Activated CD4-positive, alpha-beta memory T cell treated with anti-CD3 and anti-CD28 coated beads, Interleukin-2, amount 10 ng/mL, durations not matched to agents 7 days and 5 days (primary cell): ENCODE data around the gene DRAP1. TPM values are rescaled to one million over a fixed set of nuclear protein-coding genes. Genes with fewer than 3 reads are reported as not detected.
"Not testable (repeated sequence)": the region's sequence is repeated elsewhere in the genome, so short reads cannot be mapped to it uniquely, and the experiment has no call there.

Experiments
- CTCF ChIA-PET: fragments of 350-600 bp; sonication (Branson Sonifier 250); formaldehyde crosslinking; loops from one replicate; lab custom pipeline; 2021; ENCODE audit warnings: antibody characterized with exemption, inconsistent platforms; lab: Charles Lee
- POLR2A ChIA-PET: fragments of 350-600 bp; sonication (Branson Sonifier 250); formaldehyde crosslinking; loops from one replicate; lab custom pipeline; 2021; ENCODE audit warnings: antibody characterized with exemption; lab: Charles Lee
- DNase-seq: peaks from one replicate; pipeline ENCODE4 v3.0.0-alpha.2; 2020
- H3K27ac Mint-ChIP-seq: one replicate; pipeline ENCODE4 v1.8.0; 2021; ENCODE audit warnings: mild to moderate bottlenecking, mixed read lengths
- H3K27me3 Mint-ChIP-seq: one replicate; pipeline ENCODE4 v1.8.0; 2021; ENCODE audit warnings: mixed read lengths
- H3K36me3 Mint-ChIP-seq: one replicate; pipeline ENCODE4 v1.8.0; 2021; ENCODE audit warnings: low read depth, mixed read lengths
- H3K4me1 Mint-ChIP-seq: one replicate; pipeline ENCODE4 v1.8.0; 2021; ENCODE audit warnings: mixed read lengths
- H3K4me3 Mint-ChIP-seq: one replicate; pipeline ENCODE4 v1.8.0; 2021; ENCODE audit warnings: mild to moderate bottlenecking, mixed read lengths
- H3K9me3 Mint-ChIP-seq: one replicate; pipeline ENCODE4 v1.8.0; 2021; ENCODE audit warnings: mixed read lengths
- total RNA-seq, 2 experiments: library from RNA; stranded (reverse); gene quantifications; one replicate each; pipeline ENCODE4 v1.2.3, GENCODE V29; 2021

Gene DRAP1
- total RNA-seq, 2 experiments from 2014 or later, result 162 to 180 TPM

- POLR2A ChIA-PET, result interaction anchor here (1.2 kb wide), 1 partner anchor 15 kb away, joined by 3 read pairs; no protein-coding TSS in a partner anchor
- CTCF ChIA-PET, result no interaction called here
- Mint-ChIP-seq H3K27ac (no peak within 1 kb of the TSS), H3K9me3 (no peaks in the 10 kb centered on the region), H3K36me3 (no peaks in the 10 kb centered on the region), H3K4me1 (peaks cover 8% of the 10 kb centered on the region), H3K27me3 (peaks cover 4% of the 10 kb centered on the region), H3K4me3 (no peak within 1 kb of the TSS)
- DNase-seq, result no peak
Observed at GRCh38 chr11:65945430-65945911, 26.2 kb downstream of the DRAP1 start, which contains the start of gene TSGA10IP. Gene TSGA10IP (plus strand): TSS chr11:65945480. CDS start chr11:65945676, 196 bp downstream.

- POLR2A ChIA-PET, result interaction anchor here (1.2 kb wide), 1 partner anchor 16 kb away, joined by 3 read pairs; no protein-coding TSS in a partner anchor
- no peak overlapping the region for H3K27ac Mint-ChIP-seq
Observed at GRCh38 chr11:65945941-65946558, 26.8 kb downstream of the DRAP1 start.

GRCh38 chr11:65946655-65947054 lies 27.4 kb downstream of the DRAP1 start:
- peaks cover under 1% of the 10 kb centered on the region for H3K4me1 Mint-ChIP-seq
- no peak overlapping the region for H3K4me3 Mint-ChIP-seq
- peaks cover 4% of the 10 kb centered on the region for H3K27me3 Mint-ChIP-seq
- ChIA-PET CTCF (no interaction called here), POLR2A (interaction anchor here (1.2 kb wide), 1 partner anchor 16 kb away, joined by 3 read pairs; no protein-coding TSS in a partner anchor)
- no peaks in the 10 kb centered on the region for H3K36me3 Mint-ChIP-seq
- H3K27ac Mint-ChIP-seq, result no peak overlapping the region
- H3K9me3 Mint-ChIP-seq, result no peaks in the 10 kb centered on the region
- no peak for DNase-seq

More at GRCh38 chr11:65945941-65946558, 26.8 kb downstream of the DRAP1 start:
- H3K36me3 Mint-ChIP-seq, result no peaks in the 10 kb centered on the region
- H3K27me3 Mint-ChIP-seq, result peaks cover 4% of the 10 kb centered on the region
- CTCF ChIA-PET, result no interaction called here
- no peak for DNase-seq
- H3K4me3 Mint-ChIP-seq, result no peak overlapping the region
- H3K4me1 Mint-ChIP-seq, result peaks cover 7% of the 10 kb centered on the region
- no peaks in the 10 kb centered on the region for H3K9me3 Mint-ChIP-seq

DNA sequence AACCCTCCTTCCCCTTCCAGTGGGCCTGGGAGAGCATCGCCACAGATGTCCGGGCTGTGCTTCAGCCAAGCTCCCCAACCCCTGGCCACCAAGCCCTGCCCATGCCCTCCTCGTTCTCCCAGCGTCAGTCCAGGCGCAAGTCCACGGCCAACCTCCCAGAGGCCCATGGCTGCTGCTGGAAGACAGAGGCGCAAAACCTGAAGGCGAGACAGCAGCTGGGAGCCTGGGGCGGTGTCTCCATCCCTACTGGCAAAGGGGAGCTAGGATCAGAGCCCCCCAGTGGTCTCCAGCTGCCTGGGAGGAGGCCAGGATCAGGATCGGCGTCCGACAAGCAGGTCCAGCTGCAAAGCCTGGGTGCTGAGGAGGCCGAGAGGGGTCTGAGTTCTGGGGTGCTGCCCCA lies 27.9 kb downstream of the DRAP1 start:
- POLR2A ChIA-PET, result interaction anchor here (0.6 to 0.8 kb wide), 2 partner anchors 9 to 15 kb away, joined by 3 read pairs; no protein-coding TSS in a partner anchor
- no peaks in the 10 kb centered on the region for H3K4me1 Mint-ChIP-seq
- no peaks in the 10 kb centered on the region for H3K36me3 Mint-ChIP-seq

DNA sequence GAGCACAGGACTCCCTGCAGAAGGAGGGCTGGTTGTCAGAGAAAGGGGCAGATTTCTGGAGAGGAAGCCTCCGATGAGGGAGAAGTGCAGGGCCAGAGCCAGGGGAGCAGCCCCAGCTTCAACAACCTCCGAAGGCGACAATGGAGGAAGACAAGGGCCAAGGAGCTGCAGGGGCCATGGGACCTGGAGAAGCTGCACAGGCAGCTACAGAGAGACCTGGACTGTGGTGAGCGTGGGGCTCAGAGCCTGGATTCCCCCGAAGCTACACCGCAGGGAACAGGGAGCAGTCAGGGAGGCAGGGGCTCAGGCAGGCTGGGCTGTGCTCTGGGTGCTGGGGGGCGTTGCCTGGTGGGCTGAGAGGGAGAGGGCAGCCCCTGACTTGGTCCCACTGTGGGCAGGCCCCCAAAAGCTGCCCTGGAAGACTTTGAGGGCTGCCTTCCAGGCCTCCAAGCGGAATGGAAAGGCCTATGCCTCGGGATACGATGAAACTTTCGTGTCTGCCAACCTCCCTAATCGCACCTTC lies 28.4 kb downstream of the DRAP1 start:
- CTCF ChIA-PET, result no interaction called here
- Mint-ChIP-seq H3K4me3 (no peak overlapping the region), H3K9me3 (no peaks in the 10 kb centered on the region), H3K36me3 (no peaks in the 10 kb centered on the region), H3K4me1 (no peaks in the 10 kb centered on the region), H3K27ac (no peak overlapping the region), H3K27me3 (peaks cover 7% of the 10 kb centered on the region)
- POLR2A ChIA-PET, result interaction anchor here (0.6 to 0.8 kb wide), 2 partner anchors 9 to 15 kb away, joined by 3 read pairs; no protein-coding TSS in a partner anchor
- no peak for DNase-seq

More for the DNA sequence above, 27.9 kb downstream of the DRAP1 start:
- Mint-ChIP-seq H3K27ac (no peak overlapping the region), H3K9me3 (no peaks in the 10 kb centered on the region), H3K4me3 (no peak overlapping the region), H3K27me3 (peaks cover 6% of the 10 kb centered on the region)
- CTCF ChIA-PET, result no interaction called here
- no peak for DNase-seq

GRCh38 chr11:65950711-65951110 lies 31.5 kb downstream of the DRAP1 start:
- POLR2A ChIA-PET, result interaction anchor here (1.2 kb wide), 1 partner anchor 59 kb away, joined by 3 read pairs; no protein-coding TSS in a partner anchor
- H3K27me3 Mint-ChIP-seq, H3K4me1 Mint-ChIP-seq, H3K27ac Mint-ChIP-seq, H3K4me3 Mint-ChIP-seq, CTCF ChIA-PET, H3K36me3 Mint-ChIP-seq, H3K9me3 Mint-ChIP-seq, DNase-seq: not testable (repeated sequence)

DNA sequence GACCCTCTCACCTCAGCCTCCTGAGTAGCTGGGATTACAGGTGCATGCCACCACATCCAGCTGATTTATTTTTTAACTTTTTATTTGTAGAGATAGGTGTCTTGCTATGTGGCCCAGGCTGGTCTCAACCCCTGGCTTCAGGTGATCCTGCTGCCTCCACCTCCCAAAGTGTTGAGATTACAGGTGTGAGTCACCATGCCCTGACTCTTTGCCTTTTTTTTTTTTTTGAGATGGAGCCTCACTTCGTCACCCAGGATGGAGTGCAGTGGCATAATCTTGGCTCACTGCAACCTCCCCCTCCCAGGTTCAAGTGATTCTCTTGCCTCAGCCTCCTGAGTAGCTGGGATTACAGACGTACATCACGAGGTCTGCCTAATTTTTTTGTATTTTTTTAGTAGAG lies 32.4 kb downstream of the DRAP1 start:
- POLR2A ChIA-PET, result interaction anchor here (1.2 kb wide), 1 partner anchor 60 kb away, joined by 3 read pairs; no protein-coding TSS in a partner anchor
- not testable (repeated sequence) for H3K9me3 Mint-ChIP-seq, H3K36me3 Mint-ChIP-seq, DNase-seq, H3K27ac Mint-ChIP-seq, H3K4me3 Mint-ChIP-seq, H3K27me3 Mint-ChIP-seq, H3K4me1 Mint-ChIP-seq
- CTCF ChIA-PET, result interaction anchor here (0.6 kb wide), 1 partner anchor 63 kb away, joined by 3 read pairs; no protein-coding TSS in a partner anchor

DNA sequence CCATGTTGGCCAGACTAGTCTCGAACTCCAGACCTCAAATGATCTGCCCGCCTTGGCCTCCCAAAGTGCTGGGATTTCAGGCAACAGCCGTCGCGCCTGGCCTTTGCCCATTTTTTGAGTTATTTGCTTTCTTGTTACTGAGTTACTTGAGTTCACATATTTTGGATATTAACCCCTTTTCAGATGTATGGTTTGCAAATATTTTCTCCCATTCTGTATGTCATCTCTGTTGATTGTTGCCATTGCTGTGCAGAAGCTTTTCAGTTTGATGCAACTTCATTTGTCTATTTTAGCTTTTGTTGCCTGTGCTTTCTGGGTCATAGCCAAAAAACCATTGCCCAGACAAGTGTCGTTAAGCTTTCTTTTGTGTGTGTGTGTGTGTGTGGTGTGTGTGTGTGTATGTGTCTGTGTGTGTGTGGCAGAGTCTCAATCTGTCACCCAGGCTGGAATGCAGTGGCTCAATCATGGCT lies 32.9 kb downstream of the DRAP1 start:
- POLR2A ChIA-PET, result no interaction called here

GRCh38 chr11:65953471-65953870 lies 34.2 kb downstream of the DRAP1 start:
- Mint-ChIP-seq H3K27ac (no peak overlapping the region), H3K4me3 (no peak overlapping the region), H3K27me3 (peaks cover 3% of the 10 kb centered on the region), H3K36me3 (no peaks in the 10 kb centered on the region), H3K4me1 (peaks cover 20% of the 10 kb centered on the region), H3K9me3 (no peaks in the 10 kb centered on the region)
- CTCF ChIA-PET, result no interaction called here
- DNase-seq, result no peak
- POLR2A ChIA-PET, result interaction anchor here (2.7 kb wide), 1 partner anchor 25 kb away, joined by 10 read pairs; no protein-coding TSS in a partner anchor

More for the DNA sequence above, 32.9 kb downstream of the DRAP1 start:
- no peaks in the 10 kb centered on the region for H3K36me3 Mint-ChIP-seq
- H3K4me1 Mint-ChIP-seq, result peaks cover 7% of the 10 kb centered on the region
- peaks cover 7% of the 10 kb centered on the region for H3K27me3 Mint-ChIP-seq
- DNase-seq, result no peak
- H3K27ac Mint-ChIP-seq, result no peak overlapping the region
- no peaks in the 10 kb centered on the region for H3K9me3 Mint-ChIP-seq
- CTCF ChIA-PET, result interaction anchor here (0.6 kb wide), 1 partner anchor 63 kb away, joined by 3 read pairs; no protein-coding TSS in a partner anchor
- no peak overlapping the region for H3K4me3 Mint-ChIP-seq

GRCh38 chr11:65954771-65955170 lies 35.5 kb downstream of the DRAP1 start:
- no peak overlapping the region for H3K27ac Mint-ChIP-seq
- H3K36me3 Mint-ChIP-seq, result no peaks in the 10 kb centered on the region
- no peak for DNase-seq
- ChIA-PET POLR2A (interaction anchor here (2.7 to 8.6 kb wide), 2 partner anchors 27 to 64 kb away, joined by 10 to 80 read pairs; partner anchors contain the start of genes CCDC85B and FIBP), CTCF (interaction anchor here (0.6 to 1.4 kb wide), 4 partner anchors 15 to 407 kb away, joined by 3 to 6 read pairs (median 3); no protein-coding TSS in a partner anchor)
- no peak overlapping the region for H3K4me3 Mint-ChIP-seq
- H3K27me3 Mint-ChIP-seq, result peaks cover 3% of the 10 kb centered on the region
- no peaks in the 10 kb centered on the region for H3K9me3 Mint-ChIP-seq
- H3K4me1 Mint-ChIP-seq, result peaks cover 20% of the 10 kb centered on the region

- Mint-ChIP-seq H3K4me3 (no peak overlapping the region), H3K27ac (peak overlapping the region; percentile 40), H3K27me3 (no peaks in the 10 kb centered on the region), H3K4me1 (peaks cover 44% of the 10 kb centered on the region), H3K9me3 (no peaks in the 10 kb centered on the region), H3K36me3 (peaks cover 11% of the 10 kb centered on the region)
- POLR2A ChIA-PET, result interaction anchor here (0.8 to 8.6 kb wide), 7 partner anchors 21 to 99 kb away, joined by 3 to 80 read pairs (median 5); partner anchors contain the start of genes CCDC85B, FIBP and MUS81
- no peak for DNase-seq
- CTCF ChIA-PET, result interaction anchor here (0.8 to 2.1 kb wide), 2 partner anchors 68 to 74 kb away, joined by 3 to 11 read pairs; partner anchors contain the start of gene CCDC85B
Observed at GRCh38 chr11:65958291-65958690, 39.1 kb downstream of the DRAP1 start.

DNA sequence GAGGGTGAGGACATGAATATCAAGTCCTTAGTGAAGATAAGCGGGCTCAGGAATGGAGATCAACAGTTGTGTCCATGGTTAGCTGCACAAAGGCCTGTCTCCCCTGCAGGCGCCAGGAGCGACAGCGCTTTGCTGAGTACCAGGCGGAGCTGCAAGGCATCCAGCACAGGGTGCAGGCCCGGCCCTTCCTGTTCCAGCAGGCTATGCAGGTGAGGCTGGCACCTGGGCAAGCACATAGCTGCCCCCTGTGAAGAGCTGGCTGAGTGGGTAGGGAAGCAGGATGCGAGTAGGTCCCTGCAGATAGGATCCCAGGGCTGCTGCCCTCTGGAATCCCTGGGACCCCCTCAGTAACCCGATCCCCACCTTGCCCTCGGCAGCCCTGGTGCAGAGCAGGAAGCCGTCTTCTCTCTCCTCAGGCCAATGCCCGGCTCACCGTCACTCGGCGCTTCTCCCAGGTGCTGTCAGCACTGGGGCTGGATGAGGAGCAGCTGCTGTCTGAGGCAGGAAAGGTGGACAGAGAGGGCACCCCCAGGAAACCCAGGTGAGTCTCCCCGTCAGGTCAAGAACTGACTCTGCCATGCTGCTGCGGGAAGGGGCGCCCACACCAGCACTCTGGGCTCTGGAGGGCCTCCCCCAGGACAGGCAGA lies 39.7 kb downstream of the DRAP1 start:
- ChIA-PET POLR2A (interaction anchor here (0.8 to 8.6 kb wide), 8 partner anchors 21 to 99 kb away, joined by 3 to 80 read pairs (median 6); partner anchors contain the start of genes C11orf68, CCDC85B, FIBP and MUS81), CTCF (interaction anchor here (0.8 to 3.9 kb wide), 3 partner anchors 69 to 75 kb away, joined by 3 to 26 read pairs (median 11); partner anchors contain the start of gene CCDC85B)
- Mint-ChIP-seq H3K9me3 (no peaks in the 10 kb centered on the region), H3K36me3 (peaks cover 15% of the 10 kb centered on the region), H3K4me1 (peaks cover 48% of the 10 kb centered on the region), H3K27me3 (no peaks in the 10 kb centered on the region), H3K27ac (no peak overlapping the region), H3K4me3 (no peak overlapping the region)
- DNase-seq, result no peak
